ENCODE measurements around the gene GRWD1. TPM values are rescaled to one million over a fixed set of nuclear protein-coding genes. Genes with fewer than 3 reads are reported as not detected.

GRWD1 gene
- total RNA-seq, 1 donor from 2014 or later, result 31.9 TPM

- no peak for TF ChIP-seq CTCF (IDR thresholded peaks at IDR 0.05; ENCODE audit: insufficient read depth, low read length, severe bottlenecking)
- Histone ChIP-seq H3K36me3 (ENCODE audit: control insufficient read depth, insufficient read depth, low read length) (peaks cover 54% of the 10 kb centered on the region), H3K4me3 (ENCODE audit: low read depth, low read length) (no peak overlapping the region), H3K27me3 (ENCODE audit: control insufficient read depth, insufficient read depth, low read length) (no peaks in the 10 kb centered on the region)
- FAIRE-seq (no peak), DNase-seq (ENCODE audit: low read depth) (no peak)
These were observed 28.4 kb downstream of the GRWD1 start for GRCh38 chr19:48474084-48474592.

DNA sequence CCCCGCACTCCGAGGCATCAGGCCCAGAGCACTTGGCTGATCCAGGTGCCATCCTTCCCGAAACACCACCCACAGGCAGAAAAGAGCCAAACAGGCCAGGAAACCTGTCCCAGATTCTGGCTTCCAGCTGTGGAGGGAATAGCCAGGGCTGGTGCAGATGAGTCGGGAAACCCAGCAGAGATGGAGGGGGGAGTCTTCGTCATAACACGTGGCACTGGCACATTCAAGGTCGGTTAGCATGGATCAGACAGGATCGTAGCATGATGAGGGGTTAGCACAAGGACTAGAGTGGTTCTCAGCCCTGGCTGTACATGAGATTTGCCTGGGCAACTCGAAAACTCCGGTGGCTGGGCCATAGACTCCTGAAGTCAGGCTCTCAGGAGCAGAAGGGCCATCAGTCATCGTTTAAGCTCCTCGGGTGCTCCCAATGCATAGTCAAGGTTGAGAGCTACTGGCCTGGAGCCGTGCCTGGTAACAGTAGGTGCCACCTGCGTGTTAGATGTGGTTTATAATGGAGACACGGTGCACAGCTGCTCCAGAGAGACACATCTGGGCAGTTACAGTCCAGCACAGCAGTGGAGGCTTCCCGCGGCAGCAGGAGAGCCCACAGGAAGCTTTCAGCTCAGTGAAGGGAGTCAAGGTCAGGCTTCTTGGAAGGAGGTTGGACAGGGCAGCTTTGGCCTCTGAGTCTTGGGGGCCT, 29.7 kb downstream of the GRWD1 start:
- Histone ChIP-seq H3K4me3 (ENCODE audit: low read depth, low read length) (no peak overlapping the region), H3K36me3 (ENCODE audit: control insufficient read depth, insufficient read depth, low read length) (peaks cover 50% of the 10 kb centered on the region), H3K27me3 (ENCODE audit: control insufficient read depth, insufficient read depth, low read length) (no peaks in the 10 kb centered on the region)
- DNase-seq (ENCODE audit: low read depth) (no peak), FAIRE-seq (no peak)
- TF ChIP-seq CTCF (IDR thresholded peaks at IDR 0.05; ENCODE audit: insufficient read depth, low read length, severe bottlenecking), result no peak

DNA sequence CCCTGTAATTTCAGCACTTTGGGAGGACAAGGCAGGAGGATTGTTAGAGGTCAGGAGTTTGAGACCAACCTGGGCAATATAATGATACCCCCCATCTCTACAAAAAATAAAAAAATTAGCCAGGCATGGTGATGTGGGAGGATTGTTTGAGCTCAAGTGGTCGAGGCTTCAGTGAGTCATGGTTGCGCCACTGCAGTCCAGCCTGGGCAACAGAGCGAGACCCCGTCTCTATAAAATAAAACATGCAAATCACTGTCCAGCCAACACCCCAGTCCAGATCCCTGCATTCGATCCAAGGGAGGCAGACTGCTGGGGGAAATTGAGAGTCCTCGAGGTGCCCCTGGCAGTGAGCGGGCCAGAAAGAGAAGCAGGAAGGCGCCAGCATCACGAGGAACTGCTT, 30.4 kb downstream of the GRWD1 start:
- DNase-seq (ENCODE audit: low read depth), result no peak
- H3K27me3 ChIP-seq (ENCODE audit: control insufficient read depth, insufficient read depth, low read length), result no peaks in the 10 kb centered on the region
- FAIRE-seq, result no peak
- H3K4me3 ChIP-seq (ENCODE audit: low read depth, low read length), result no peak overlapping the region
- peaks cover 46% of the 10 kb centered on the region for H3K36me3 ChIP-seq (ENCODE audit: control insufficient read depth, insufficient read depth, low read length)
- no peak for TF ChIP-seq CTCF (IDR thresholded peaks at IDR 0.05; ENCODE audit: insufficient read depth, low read length, severe bottlenecking)

DNA sequence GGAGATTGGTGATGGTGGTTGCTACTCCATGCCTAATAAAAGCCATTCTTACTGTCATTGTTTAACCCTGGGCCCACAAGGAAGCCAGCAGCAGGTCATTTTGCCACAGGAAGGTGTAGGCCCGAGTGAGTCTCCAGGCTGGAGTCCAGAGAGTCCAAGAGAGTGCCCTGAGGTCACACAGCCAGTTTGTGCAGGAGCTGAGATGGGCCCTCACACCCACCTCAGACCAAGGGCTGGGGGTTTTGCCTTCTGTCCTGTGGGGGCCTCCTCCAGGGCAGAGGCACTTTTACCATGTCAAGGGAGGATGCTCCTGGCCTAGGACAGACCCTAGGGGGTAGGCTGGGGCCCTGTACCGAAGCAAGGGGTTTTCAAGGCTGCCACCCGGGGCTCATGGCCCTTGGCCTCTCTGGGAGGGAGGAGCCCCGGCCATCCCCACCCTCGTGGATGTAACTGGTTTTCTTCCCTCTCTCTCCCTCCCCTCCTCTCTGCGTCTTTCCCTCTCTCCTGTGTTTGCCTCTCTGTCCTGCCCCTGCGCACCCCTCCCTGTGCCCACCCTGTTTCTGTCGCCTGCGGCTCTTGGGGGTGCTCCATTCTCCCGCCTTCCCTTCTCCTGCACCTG, 31.4 kb downstream of the GRWD1 start:
- FAIRE-seq (no peak), DNase-seq (ENCODE audit: low read depth) (no peak)
- Histone ChIP-seq H3K36me3 (ENCODE audit: control insufficient read depth, insufficient read depth, low read length) (peaks cover 38% of the 10 kb centered on the region), H3K4me3 (ENCODE audit: low read depth, low read length) (no peak overlapping the region), H3K27me3 (ENCODE audit: control insufficient read depth, insufficient read depth, low read length) (no peaks in the 10 kb centered on the region)
- TF ChIP-seq CTCF (IDR thresholded peaks at IDR 0.05; ENCODE audit: insufficient read depth, low read length, severe bottlenecking), result no peak

DNA sequence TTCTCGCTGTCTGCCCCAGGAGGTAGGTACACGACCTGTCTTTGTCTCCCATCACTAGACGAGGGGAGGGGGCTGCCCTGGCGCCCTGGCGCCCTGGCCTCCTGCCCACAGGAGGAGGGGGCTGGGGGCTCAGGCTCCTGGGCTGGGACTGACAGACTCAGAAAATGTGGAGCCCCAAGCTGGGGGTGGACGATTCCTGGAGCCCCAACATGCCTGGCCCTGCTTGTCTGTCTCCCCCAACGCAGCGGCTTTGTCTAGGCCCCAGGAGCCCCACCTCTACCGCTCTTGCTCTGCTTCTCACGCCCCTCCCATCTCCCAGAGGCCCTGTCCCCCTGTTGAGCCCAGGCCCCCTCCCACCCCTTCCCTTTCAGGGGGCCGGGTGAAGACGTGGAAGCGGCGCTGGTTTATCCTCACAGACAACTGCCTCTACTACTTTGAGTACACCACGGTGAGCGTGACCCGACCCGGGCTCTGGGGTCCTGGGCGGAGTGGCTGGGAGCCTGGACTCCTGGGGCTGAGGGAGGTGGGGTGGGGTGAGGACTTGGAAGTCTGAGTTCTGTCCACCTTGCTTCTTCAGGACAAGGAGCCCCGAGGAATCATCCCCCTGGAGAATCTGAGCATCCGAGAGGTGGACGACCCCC, 32.0 kb downstream of the GRWD1 start:
- no peaks in the 10 kb centered on the region for H3K27me3 ChIP-seq (ENCODE audit: control insufficient read depth, insufficient read depth, low read length)
- TF ChIP-seq CTCF (IDR thresholded peaks at IDR 0.05; ENCODE audit: insufficient read depth, low read length, severe bottlenecking), result no peak
- no peak for FAIRE-seq
- DNase-seq (ENCODE audit: low read depth), result no peak
- H3K36me3 ChIP-seq (ENCODE audit: control insufficient read depth, insufficient read depth, low read length), result peaks cover 37% of the 10 kb centered on the region
- no peak overlapping the region for H3K4me3 ChIP-seq (ENCODE audit: low read depth, low read length)
